HG03442 (cell line): ENCODE measurements around the gene RGMA.
"Not testable (repeated sequence)": the region's sequence is repeated elsewhere in the genome, so short reads cannot be mapped to it uniquely, and the experiment has no call there.

ENCODE experiments used
- ATAC-seq: cut with Tn5 transposase; IDR thresholded peaks from one replicate; pipeline ENCODE4 v1.9.1; 2021; ENCODE audit warnings: mild to moderate bottlenecking, moderate library complexity; ENCODE audit not compliant: unreplicated experiment

Gene RGMA

GRCh38 chr15:93068581-93069199 is 20.3 kb downstream of the RGMA start:
- no peak for ATAC-seq

GRCh38 chr15:93067649-93068085 is 21.3 kb downstream of the RGMA start:
- ATAC-seq: no peak

GRCh38 chr15:93066834-93067648 is 22.0 kb downstream of the RGMA start:
- no peak for ATAC-seq

DNA sequence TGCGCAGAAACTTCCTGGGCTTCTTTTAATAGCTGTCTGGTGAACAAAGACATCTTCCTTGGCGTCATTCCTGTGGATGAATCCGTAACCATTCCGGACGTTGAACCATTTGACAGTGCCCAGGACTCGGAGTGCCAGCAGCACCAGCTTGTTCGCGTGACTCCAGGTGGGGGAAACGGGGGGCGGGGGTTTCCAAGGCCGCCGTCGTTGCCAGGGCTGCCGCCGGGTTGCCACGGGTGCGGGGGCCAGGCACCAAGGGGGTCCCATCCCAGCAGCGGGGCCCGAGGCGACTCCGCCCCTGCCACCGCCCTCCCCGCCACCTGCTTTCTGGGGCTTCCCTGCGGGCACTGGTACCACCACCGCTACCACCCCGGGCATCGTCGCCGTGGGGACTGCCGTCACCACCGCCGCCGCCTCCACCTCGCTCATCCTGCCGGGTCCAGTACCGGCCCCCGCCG is 22.8 kb downstream of the RGMA start:
- ATAC-seq: no peak

GRCh38 chr15:93065641-93066045 is 23.4 kb downstream of the RGMA start:
- no peak for ATAC-seq

DNA sequence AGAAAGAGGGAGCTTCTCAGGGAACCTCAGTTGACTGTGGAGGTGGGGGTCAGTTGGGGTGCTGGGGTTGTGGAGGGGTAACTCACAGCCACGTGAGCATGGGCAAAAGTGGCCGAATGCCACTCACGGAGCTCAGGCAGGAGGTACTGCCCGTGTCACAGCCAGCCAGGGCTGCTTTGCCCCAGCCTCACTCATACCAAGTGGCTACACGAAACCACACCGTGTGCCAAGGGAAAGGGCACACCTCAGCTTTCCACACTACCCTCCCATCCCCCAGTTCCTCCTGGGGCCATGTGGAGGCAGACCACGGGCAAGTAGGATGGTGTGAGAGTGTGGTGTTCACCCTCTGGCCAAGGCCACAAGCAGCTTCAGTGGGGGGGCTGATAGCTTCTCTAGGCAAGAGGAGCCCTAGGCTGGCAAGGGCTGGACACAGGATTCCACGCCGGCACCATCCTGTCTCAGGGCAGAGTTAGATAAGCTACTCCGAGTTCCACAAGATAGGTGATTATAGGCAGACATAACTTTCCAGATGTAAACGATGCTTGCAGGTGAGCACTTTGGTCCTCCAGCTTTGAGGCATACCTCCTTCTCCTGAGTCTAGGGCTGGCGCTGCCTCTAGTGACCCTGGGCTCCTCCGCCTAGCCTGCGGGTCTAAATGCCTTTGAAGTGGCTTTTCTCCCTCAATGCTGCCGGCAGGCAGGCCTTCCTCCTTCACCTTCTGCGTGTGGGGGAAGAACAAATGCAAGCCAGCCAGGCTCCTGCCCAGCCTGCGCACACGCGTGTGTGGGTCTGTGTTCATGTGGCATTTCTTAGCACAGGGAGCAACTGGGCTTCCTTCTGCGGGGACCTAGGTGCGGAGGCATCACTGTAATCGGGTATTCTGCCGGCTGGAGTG is 25.0 kb downstream of the RGMA start:
- ATAC-seq: no peak

DNA sequence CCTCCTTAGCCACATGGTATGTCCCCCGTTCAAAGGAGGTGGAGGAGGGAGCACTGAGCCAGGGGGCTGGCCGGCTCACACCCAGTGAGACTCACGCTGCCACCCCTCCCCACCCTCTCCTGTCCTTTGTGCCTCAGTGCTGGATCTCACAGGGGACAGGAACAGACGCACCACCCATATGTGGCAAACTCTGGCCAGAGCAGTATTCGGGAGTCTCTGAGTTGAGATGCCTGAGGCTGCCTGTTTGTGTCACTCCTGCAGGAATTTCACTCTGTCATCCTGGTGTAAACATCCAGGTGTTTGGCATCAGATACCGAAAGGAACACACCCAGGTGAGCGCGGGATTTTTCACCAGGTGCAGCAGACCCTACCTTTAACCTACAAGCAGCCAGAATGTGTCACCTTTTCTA is 25.7 kb downstream of the RGMA start:
- no peak for ATAC-seq

DNA sequence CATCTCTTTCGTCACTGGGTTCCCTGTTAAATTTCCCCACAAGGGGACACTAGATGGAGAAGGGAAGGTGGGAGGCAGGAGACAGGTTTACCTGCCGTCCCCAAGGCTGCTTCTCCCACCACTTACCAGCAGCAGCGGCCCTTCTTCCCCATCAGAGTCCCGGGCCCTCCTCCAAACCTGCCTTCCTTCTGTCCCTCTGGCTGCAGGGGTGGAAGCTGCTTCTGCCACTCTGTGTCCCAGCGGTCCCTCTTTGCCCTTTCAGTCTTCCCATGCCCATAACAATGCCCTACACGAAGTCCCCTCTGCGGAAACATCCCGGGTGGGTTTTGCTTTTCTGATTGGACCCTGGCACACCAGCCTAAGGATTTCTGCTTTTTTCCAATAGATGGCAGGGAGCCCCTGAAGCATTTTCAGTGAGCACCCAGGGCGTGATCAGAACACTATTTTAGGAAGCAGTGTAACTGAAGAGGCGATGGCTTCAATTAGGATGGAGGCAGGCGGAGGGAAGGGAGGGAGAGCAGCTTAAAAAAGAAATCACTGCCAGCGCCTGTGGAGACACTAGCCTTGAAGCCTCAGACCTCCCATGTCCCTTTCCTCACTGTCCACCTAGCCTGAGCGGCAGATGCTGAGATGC is 26.3 kb downstream of the RGMA start:
- ATAC-seq: not testable (repeated sequence)

GRCh38 chr15:93060336-93061248 is 28.4 kb downstream of the RGMA start:
- no peak for ATAC-seq

DNA sequence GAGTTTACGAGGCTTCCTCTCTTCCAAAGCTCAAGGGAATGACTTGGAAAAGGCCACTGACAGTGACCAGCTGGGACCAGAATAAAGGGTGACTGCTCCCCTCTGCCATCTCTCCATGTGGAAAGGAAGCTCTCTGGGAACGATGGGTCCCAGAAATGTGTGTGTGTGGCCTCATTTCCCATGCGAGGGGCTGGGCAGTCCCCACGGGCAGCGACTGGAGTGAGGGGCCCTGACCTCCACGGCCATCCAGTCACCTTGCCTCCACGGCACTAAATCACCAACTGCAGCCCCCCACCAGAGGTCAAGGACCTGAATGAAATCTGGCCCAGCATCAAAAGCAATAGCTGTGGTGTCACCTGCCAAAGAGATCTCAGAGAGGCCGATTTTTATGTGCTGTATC is 29.6 kb downstream of the RGMA start:
- ATAC-seq: no peak

- ATAC-seq: no peak
Observed at GRCh38 chr15:93058904-93059427, 30.0 kb downstream of the RGMA start.

- no peak for ATAC-seq
Observed at GRCh38 chr15:93058128-93058527, 30.9 kb downstream of the RGMA start.

GRCh38 chr15:93057618-93058017 is 31.4 kb downstream of the RGMA start:
- ATAC-seq: no peak

DNA sequence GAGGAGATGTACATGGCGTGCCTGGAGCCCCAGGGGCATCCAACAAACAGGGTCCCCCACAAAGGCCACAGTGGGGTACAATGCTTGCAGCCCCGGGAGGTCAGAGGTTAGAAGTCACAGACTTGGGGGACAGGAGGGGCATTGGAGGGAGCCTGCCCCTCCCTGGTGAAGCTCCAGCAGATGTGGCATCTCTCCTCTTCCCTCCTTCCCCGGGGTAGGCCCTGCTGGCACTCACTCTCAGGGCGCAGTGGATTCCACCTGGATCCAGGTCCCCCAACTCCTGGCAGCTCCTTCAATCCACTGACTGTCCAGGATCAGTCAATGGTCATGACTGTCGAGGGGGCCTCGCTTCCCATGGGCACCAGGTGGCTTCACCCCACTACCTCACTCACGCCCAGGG is 32.2 kb downstream of the RGMA start:
- no peak for ATAC-seq

DNA sequence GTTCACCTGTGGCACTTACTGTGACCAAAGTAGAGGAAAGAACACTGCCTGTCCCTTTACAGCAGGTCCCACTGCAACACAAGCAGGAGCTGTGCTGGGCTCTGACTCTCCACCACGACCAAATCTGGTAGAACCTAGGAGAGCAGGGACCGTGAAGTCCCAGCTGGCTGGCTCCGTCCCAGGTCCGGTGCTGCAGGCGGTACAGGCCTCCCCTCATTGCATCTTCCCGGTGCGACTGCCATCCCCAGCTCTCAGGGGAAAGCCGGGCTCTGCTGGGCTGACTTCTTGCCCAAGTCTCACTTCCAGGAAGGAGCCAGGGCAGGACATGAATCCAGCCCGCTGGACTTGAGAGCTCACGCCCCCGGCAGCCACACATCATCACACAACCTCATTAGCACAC is 33.8 kb downstream of the RGMA start:
- ATAC-seq: no peak

DNA sequence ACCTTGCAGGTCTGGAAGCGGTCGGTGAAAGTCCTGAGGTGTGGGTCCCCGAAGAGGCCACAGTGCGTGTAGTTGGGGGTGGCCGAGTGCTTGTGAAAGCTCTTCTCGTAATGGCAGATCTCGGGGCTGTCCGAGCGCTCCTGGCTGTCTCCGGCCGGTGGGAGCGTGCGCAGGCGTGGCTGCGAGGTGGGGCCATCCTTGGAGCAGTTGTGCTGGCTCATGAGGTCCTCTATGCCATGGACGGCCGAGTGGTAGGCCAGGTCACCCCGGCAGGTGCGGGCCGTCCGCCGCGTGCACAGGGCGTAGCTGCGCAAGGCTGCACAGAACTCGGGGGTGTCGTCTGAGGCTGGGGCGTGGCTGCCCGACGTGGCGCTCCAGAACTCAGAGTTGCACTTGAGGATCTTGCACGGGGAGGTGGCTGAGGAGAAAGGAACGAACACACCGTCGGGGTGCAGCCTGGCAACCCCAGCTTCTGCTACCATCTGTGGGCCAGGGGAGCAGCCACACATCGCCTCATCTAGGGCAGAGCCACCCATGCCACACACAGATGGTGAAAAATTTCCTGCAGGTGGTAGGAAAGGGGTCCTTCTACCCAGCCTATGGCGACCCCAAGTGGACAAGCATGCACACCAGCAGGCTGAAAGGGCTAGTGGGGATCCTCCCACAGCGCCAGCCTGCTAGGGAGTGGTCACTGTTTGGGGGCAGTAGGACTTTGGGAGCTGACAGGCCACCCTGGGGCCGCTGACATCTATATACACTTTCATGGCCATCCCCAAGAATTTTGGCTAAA is 36.7 kb downstream of the RGMA start:
- ATAC-seq: no peak

DNA sequence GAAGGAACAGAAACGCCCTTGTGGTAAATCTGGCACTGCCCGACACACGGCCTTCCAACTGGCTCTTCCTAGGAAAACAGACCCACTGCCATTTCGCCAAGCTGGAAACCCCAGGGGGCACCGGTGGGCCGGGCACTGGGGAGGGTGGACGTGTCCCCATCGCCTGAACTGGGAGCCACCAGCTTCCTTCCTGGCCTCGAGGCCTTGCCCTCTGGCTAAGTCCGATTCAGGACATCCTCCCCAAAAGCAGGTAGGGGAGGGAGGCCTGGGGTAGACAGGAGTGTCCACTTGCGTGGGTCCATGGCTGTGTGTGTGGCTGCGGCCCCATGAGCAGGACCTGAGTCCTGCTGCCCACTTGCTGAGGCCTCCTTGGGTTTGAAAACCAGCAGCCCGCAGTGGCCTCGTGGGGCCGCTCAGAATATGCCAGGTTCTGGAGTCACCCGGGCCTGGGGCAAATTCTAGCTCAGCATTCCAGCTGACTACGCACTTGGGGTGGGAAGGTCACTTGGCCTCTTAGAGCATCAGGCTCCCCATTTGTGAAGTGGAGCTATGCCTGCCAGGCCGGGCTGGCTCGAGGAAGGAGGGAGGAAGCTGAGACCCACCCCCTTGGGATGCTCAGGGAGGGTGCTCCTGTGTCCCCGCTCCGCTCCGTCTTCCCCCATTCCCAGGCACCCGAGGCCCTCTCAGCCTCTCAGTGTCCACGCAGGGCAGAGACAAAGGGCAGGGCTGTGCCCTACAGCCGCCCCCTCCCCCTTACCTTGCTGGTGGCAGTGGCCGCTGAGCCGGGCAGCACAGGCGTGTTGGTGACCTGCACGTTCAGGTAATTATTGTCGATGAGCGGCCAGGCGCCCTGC is 37.5 kb downstream of the RGMA start:
- no peak for ATAC-seq

DNA sequence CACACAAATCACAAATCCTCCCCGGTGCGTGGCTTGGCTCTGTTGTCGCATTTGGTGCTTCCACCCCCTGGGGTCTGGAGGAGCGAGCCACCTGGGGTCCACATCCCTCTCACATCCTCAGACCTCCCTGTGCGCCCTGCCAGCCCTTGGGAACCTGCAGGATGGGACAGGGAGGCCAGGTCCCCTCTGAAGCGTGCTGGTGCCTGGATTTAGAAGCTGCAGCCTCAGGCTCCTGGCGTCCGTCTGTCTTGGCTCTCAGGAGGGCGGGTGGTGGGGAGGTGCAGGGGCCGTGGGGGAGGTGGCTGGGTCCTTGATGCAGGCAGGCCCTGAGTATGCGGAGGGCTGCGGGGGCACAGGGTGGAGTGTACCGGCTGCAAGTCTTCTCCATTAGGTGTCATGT is 38.4 kb downstream of the RGMA start:
- ATAC-seq: no peak
